GM12891 (cell line): ENCODE results near the gene FKBP7.

Experiments used
- POLR2A ChIP-seq: IDR thresholded peaks from 2 replicates; pipeline ENCODE4 v1.6.1; 2011; ENCODE audit warnings: low read depth, low read length, control low read depth
- POLR2AphosphoS5 ChIP-seq: IDR thresholded peaks from 2 replicates; pipeline ENCODE4 v1.6.1; 2011; ENCODE audit warnings: low read depth, low read length, control low read depth
- POU2F2 ChIP-seq: IDR thresholded peaks from 2 replicates; pipeline ENCODE4 v1.6.1; 2011; ENCODE audit warnings: low read depth, mild to moderate bottlenecking, control low read depth, low read length, moderate library complexity
- SPI1 ChIP-seq: IDR thresholded peaks from 2 replicates; pipeline ENCODE4 v1.6.1; 2011; ENCODE audit warnings: low read depth, low read length, control low read depth
- TAF1 ChIP-seq: IDR thresholded peaks from 2 replicates; pipeline ENCODE4 v1.6.1; 2011; ENCODE audit warnings: low read depth, low read length, control low read depth

- TF ChIP-seq POLR2A (no peak), POLR2AphosphoS5 (no peak), SPI1 (no peak), TAF1 (no peak), POU2F2 (no peak)
These were observed 846 bp upstream of the FKBP7 start for GRCh38 chr2:178479275-178479616.
